Measurements from ENCODE around the gene ZNF185.
A peak's percentile ranks its signal among the peaks of the same experiment; 100 is the strongest.

Gene ZNF185

DNA sequence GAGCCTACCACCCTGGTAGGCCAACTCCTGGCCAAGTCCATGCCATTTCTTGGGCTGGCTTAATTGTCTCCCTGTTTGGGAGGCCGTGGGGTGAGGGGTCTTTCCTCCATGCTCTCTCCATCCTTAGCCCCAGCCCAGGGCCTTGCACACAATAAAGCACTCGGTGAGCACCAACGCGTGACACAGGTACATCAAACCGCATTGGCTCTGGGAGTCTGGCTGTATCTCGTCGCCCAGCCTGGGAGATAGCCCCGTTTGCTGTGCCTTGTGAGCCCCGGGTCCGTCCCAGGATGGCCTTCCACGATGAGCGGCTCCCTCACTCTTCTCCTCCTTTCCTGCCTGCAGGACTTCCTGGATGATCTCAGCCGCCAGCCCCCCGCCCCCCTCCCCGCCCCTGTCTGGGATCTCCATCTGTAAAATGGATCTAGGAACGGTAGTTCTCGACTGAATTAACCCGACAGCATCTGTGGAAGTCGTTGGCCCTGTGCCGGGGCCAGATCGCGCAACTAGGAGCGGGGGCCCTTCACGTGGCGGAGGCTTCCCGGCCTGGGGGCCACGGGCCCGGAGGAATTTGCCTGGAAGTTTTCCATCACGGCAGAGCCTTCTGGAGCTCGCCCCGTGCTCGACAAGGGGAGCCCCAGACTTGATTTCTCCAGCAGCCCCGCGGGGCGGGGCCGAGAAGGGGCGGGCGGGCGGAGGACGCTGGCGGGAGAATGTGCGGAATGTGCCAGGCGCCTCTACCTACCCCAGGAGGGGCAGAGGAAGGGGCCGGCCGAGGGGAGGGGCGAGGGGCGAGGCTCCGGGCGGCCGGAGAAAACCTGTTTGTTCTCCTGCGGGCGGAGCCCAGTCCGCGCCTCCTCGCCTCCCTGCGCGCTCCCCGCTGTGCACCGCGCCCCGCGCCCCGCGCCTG is at the start of gene ZNF185:
ZNF185 (plus strand) TSS at position 846 of the 910 bp plus-strand sequence. CDS start 16,423 bp downstream, outside the sequence.
- DNase-seq, result peak; percentile 74

DNA sequence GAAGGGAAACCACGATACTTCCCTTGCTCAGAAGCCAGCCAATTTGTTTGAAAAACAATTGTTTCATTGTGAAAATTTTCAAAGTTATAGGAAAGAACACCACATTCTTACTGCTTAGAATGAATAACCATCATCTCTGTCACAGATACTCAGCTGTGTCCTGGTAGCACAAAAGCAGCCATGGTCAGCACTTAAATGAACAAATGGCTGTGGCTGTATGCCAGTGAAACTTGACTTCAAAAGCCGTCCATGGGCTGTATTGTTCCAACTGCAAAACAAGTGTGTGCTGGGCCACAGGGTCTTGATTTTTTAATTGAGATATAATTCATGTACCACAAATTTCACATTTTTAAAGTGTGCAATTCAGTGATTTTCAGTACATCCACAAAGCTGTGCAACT is 47.4 kb upstream of the ZNF185 start:
- no peak for DNase-seq

DNA sequence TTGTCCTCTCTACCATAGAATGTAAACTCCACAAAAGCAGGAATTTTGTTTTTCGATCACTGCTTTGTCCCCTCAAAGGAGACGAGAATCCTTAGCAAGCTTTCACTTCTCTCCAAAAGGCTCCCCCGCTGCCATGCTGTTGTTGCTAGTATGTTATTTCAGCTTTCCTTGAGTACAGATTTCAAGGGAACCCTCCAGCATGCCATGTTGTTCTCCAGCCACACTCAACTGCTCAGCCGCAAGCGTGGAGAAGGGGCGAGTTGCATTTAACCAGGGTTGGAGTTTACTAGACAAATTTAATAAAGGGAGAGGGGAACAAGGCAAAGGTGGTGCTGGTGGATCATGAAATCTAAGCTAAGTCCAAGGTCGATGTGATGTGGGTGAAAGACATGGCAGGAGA is 43.9 kb upstream of the ZNF185 start:
- DNase-seq, result no peak

DNA sequence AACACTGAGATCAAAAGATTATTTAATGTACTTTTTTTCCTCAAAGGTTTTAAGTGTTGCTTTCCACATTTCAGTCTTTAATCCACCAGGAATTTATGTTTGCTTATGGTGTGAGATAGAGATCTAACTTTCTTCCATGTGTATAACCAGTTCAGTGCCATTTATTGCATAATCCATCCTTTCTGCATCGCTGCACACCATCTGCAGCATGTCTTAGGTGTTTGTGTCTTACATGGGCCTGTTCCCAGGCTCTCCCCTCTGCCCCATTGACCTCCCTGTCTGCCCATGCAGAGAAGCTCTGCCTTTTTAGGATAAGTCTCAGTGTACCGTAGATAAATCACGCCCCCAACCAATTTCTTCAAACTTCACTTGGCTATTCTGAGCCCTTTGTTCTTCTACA is 36.8 kb upstream of the ZNF185 start:
- peak; percentile 2 for DNase-seq

DNA sequence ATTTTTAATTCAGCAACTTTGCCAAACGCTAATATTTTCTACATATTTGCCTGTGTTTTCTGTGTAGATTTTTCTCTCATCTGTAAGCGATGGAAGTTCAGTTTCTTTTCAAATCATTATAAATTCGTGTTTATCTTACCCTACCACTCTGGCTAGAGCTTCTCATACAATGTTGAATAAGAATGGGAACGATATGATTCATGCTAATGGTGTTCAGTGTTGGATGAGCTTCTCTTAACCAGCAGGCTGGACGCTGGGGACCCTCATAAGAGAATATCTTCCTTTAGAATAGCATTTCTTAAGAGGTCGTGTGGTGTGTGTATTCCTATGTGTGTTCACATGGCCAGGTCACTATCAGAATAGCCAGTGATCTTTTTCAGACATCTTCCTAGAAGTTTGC is 36.0 kb upstream of the ZNF185 start:
- no peak for DNase-seq

DNA sequence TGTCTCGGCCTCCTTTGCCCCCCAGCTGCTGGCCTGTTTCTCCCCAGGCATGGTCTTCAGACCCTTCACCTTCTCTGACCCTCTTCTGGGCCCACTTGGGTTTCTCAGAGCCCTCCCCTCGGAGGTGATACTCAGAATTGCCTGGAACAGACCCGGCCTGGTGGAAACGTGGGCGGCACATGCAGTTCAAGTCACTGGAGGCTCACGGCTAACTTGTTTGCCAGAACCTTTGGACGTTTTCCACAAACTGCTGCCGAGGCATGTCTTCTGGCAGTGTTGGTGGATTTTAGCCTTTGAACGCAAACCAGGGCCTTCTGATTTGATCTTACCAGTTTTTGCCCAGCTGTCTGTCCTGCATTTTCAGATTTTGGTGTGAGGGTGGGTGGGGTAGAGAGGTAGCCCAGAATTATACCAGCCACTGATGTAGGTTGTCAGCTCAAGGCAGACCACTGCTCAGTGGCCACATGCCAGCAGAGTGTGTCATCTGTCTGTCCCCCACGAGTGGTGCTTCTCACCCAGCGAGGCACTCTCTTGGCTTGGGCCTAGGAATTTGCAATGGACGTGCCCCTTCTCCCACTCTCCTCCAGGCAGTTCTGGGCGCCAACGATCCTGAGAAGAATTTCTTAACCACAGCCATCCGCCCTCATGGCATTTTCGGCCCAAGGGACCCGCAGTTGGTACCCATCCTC is 32.5 kb upstream of the ZNF185 start:
- no peak for DNase-seq

DNA sequence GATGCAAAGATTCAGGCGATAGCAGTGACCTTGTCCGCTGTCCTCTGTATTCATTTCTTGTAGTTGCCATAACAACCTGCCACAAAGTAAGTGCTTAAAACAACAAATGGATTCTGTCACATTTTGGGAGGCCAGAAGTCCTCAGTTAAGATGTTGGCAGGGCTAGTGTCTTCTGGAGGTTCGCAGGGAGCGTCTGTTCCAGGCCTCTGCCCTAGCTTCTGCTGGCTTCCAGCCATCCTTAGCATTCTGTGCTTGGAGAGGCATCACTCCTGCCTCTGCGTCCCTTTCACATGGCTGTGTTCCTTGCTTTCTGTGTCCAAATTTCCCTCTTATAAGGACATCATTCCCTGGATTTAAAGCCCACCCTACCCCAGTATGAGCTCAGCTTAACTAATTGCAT is 31.5 kb upstream of the ZNF185 start:
- no peak for DNase-seq

DNA sequence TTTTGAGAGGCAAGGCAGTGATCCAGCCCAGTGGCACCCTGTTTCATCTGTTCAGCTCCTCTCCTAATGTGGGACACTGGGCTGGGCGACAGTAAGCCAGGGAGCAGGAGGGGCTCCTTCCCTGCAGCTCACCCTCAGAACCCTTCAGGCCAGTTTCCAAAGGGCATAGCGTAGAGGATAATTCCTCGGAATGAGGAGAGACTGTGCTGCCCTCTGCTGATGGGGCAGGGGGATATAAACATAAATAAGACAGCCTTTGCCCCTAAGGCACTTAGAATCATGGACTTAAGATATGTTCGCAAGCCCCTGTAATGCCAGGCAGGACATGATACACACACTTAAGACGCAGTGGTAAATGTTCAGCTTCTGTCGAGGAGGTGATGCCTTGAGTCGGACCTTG is 27.9 kb upstream of the ZNF185 start:
- DNase-seq, result no peak

DNA sequence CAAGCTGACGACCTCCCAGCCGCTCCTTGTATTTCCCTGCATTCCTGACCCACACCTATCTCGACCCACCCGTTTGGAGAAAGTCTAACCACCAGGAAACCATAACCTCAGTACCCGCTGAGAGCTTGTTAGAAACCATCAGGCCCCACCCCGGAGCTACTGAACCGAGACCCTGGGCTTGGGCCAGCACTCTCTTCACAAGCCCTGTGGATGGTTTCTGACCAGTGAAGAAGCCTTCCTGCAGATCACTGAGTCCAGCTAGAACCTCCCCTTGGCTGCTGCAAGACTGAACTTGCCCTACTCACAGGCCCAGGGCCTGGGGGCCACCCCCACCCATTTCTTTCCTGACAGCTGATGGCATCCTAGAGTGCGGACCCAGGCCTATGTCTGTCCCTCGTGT is 26.6 kb upstream of the ZNF185 start:
- no peak for DNase-seq

DNA sequence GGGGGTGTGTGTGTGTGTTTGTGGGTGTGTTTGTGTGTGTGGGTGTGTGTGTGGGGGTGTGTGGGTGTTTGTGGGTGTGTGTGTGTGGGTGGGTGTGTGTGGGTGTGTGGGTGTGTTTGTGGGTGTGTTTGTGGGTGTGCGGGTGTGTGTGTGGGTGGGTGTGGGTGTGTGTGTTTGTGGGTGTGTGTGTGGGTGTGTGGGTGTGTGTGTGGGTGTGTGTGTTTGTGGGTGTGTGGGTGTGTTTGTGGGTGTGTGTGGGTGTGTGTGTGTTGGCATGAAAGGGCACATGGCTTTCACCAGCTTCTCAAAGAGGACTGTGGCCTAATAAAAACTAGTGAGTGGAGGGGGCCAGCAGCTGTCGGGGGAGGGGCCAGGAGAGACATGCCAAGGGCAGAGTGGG is 25.3 kb upstream of the ZNF185 start:
- no peak for DNase-seq

DNA sequence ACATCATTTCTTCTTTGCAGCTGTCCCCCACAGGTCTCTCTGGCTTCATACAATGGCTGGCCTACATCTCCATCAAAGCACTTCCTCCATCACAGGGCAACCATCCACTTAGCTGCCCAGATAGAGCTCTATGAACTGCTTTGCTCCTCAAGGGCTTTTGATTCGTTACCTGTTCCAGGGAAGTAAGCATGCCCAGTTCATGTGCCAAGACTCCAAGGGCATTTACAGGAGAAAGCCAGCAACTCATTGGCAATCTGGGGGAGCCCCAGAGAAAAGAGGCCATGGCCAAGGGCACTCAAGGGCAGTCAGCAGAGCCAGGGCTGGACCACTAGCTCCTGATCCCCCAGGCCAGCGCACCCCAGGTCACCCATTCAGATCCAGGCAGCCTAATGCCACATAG is 24.5 kb upstream of the ZNF185 start:
- DNase-seq, result no peak

DNA sequence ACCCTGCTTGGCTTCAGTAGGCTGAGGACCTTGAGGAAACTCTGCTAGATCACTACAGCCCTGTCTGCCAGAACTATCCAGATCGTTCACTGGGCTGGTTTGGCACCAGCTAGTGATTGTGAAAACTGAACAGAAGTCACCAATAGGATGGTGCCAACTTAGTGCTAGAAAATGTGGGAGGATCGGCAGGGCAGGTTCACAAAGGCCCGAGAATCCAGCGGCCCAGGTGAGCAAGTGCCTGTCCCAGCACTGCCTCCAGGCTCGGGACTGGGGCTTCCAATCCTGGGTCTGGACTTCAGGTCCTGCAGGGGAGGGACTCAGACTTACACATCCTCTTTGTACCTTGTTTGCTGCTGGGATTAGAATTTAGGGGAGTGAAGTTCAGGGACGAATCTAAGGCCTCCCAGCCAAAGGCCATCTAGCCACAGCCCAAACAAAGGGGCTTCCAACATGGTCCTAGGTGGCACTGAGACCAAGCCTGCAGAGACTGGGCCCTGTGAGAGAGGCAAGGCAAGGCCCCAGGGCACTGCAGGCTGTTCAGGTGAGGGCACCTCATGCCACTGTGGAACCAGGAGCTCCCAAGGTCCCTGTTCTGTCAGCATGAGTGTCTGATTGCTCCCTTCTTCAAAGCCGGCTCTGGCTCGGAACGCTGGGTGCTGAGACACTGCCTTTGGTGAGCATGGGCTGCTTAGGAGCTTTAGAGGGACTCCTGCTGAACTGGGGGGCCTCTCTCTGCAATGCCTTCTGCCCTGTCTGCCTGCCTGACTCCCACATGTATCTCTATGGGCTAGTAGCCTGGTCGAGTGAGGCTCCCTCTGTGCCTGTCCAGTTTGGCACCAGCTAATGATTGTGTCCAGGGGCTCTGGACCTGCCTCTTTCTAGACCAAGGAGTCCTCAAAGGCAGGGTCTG is 20.7 kb upstream of the ZNF185 start:
- no peak for DNase-seq

DNA sequence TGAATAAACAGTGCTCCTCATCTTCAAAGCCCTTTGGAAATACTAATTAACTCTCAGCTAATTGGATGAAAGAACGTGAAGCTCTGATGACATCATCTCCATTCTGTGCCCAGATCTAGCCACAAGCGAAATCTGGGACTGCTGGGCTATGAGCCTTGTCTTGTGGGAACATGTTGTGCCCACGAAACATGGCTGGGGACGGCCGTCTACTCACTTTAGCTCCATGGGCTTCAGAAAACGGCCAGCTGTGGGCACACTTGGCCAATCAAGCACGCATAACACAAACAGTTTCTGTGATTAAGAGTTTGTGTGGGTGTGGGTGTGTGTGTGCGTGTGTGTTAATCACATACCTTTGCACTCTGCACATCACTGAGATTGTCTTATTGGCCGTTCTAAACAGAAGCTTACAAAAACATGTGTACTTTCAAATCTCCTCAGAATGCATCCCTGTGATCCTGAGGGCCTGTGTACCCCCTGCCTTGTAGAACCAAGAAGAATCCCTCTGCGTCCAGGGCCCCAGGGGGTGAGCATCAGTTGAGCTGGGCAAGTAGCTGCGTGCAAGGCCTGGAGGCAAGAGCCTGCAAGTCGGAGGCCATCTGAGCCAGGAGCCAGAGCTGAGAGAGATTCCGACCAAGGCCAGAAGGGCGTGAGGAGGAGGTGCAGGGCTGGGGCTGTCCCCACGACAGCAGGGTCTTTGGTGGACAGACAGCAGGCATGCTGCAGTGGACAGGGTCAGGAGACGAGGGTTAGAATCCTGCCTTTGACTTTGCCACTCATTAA is 18.7 kb upstream of the ZNF185 start:
- DNase-seq, result peak; percentile 14

DNA sequence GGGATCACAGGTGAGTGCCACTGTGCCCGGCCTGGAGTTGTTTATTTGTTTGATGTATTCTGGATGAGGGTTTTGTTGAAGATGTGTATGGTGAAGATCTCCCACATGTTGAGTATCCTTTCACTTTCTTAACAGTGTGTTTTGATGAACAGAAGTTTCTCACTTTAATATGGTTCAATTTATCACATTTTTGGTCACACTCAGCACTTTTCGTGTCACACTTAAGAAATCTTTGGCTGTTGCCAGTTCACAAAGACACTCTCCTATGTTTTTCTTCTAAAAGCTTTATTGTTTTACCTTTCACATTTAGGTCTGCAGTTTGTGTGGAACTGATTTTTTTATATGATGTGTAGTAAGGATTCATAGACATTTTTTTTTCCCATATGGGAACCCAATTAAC is 16.6 kb upstream of the ZNF185 start:
- no peak for DNase-seq

DNA sequence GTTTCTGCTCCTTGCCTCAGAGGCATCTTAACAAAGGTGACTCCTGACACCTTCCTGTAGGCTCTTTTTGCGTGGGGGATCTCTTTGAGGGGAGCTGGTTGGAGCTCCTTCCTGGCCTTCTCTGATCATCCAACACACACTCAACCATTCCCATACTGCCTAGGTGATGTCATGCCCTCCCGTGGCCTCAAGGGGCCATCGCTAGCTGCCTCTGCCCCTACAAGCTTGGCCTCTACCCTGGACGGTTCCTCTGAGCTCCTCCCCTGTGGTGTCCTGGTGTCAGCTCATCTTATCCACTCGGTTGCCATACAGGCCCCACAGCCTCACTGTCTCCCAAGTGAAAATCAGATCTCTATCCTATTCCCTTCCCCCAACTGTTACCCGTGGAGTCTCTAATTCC is 13.7 kb upstream of the ZNF185 start:
- DNase-seq, result no peak

DNA sequence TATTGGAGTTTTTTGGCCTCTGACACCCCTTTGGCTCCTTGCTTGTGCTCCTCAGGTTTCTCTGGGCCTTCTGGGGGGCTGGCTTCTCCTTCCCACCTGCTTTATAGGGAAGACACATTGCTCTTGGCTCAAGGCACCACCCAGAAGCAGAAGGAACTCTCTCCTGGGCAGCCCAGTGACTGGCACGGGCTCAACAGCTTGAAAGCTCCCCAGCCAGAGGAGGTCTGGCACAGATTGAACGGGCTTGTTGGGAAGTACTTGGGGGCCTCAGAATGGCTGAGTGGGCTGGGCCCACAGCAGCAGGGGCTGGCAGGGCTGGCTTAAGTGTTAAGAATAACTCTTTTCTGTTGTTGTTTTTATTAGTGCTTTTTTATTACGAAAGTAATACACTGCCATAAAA is 11.2 kb upstream of the ZNF185 start:
- DNase-seq, result no peak

DNA sequence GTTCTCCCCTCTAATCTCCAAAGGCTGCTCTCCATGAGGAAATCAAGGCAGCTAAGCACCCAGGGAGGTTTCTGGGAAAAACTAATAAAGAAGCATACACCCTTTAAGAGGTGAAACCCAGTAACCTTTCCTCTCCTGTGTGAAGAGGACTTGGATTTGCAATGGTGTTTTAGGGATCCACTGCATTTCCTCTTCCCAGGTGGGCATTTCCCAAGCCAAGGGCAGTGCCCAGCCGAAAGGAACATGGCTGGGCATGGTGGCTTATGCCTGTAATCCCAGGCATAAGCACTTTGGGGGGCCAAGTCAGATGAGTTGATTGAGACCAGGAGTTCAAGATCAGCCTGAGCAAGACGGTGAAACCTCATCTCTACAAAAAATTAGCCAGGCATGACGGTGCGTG is 5.4 kb upstream of the ZNF185 start:
- no peak for DNase-seq

DNA sequence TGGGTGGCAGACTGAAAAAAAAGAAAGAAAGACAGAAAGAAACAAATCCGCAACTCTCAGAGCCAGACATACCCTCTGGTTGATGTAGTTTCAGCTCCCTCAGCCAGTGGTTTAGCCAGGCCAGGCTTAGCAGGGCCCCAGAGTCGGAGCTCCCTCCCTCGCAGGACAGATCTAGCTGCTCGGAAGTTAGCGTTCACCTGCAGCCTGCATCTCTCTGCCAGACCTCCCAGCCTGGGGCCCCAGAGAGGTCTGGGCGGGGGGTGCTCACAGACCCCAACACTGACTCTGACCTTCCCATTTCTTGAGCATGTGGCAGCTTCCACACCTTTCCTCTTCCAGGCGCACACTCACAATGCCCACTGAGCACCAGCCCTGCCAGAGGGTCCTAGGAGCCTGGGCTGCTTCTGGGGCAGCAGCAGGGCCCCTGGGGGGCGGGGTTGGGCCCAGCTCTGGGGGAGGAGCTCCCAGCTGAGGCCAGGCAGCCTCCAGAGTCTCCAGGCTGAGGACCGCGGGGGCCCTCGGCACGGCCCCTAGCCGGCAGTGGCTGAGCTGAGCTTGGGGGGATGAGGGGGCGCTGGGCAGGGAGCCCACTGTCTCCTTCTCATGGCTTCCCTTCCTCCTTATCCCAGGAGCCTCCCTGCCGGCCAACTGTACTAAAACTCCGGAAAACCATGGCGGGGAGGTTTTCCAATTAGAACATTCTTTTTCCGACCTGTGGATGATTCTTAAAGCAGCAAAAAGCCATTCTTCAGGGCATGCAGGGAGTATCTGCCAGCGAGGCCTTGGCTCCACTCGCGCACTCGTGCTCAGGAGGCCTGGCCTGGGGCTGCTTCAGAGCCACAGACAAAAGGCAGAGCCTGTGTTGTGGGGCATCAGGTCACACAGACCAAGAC is 4.6 kb upstream of the ZNF185 start:
- no peak for DNase-seq

DNA sequence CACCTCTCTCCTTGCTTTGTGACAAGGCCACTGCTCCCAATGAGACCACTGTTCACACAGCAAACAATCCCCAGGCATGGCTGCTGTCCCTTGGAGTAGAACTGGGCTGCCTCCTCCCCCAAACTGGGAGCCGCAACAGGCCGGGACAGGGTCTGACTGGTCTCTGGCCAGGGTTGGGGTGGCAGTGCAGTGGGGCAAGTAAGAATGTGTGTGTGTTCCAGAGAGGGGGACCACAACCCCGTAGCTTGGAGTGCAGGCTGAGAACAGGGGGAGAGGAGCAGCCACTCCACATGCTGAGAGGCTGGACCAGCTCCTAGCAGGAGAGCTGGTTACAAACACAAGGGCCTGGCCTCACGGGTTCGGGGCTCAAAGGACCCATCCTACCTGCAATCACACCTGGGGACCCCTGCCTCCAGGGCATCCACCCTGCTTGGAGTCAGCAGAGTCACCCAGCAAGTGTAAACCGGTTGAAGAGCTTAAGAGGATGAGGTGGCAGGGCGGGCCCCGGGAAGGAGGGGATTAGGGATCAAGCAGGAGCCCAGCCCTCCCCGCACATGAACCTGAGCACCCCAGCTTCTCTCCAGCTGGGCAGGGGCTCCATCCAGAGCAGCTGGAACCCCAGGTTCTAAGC is 3.8 kb upstream of the ZNF185 start:
- DNase-seq, result no peak

DNA sequence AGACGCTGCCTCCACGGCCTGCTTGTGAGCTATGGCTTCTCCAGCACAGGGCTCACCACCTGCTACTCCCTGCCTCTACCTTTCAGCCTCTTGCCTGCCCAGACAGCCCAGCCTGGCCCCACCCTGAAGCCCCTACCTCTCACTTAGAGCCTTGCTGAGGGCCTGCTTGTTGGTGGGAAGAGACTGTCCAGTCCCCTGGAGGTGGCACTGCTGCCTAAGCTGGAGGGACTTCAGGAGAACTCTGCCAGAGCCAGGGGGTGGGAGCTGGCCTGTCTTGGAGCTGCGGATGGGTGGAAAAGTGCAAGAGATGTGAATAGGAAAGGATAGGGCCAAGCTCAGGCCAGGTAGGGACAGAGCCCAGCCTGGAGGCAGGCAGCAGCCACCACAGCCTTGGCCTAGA is 2.7 kb upstream of the ZNF185 start:
- no peak for DNase-seq
